ENCODE results near the gene CNGB1. TPM values are rescaled to one million over a fixed set of nuclear protein-coding genes. Genes with fewer than 3 reads are reported as not detected.

The CNGB1 gene
- total RNA-seq, 1 donor from 2014 or later = 0.91 TPM

DNA sequence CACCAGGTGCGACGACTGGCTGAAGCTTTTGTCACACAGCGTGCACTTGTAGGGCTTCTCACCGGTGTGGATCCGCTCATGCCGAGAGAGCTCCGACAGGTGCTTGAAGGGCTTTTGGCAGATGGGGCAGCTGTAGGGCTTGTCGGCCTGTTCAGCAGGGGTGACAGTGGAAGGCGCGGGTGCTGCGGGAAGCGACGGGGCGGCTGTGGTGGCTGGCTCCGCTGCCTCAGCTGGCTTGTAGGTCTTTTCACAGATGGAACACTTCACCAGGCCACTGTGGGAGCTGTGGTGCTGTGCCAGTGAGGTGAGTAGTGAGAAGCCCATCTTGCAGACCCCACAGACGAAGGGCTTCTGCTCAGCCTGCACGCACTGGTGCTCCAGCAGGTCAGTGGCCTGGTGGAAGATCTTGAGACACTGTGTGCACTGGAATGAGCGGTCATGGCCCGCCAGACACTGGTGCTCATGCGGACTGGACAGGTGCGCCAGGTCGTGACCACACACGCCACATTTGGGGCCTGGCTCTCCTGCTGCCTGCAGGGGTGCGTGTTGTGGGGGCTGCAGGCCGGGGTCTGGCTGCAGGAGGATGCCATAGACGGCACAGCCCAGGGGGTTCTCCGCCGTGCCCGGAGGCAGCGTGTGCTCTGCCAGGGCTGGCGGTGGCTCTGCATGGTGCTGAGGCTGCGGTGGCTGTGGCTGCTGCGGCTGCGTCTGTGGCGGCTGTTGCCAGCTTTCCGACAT is 26.8 kb upstream of the CNGB1 start:
- DNase-seq = peak; percentile 8
- Mint-ChIP-seq H3K4me1 (ENCODE audit: low read depth, unreplicated experiment) (peaks cover 12% of the 10 kb centered on the region), H3K4me3 (ENCODE audit: unreplicated experiment) (no peak overlapping the region), H3K36me3 (ENCODE audit: unreplicated experiment) (no peaks in the 10 kb centered on the region), H3K27me3 (ENCODE audit: unreplicated experiment) (peaks cover 8% of the 10 kb centered on the region), H3K27ac (ENCODE audit: unreplicated experiment) (no peak overlapping the region), H3K9me3 (ENCODE audit: unreplicated experiment) (peaks cover 15% of the 10 kb centered on the region)
- TF ChIP-seq, protein P1, sequence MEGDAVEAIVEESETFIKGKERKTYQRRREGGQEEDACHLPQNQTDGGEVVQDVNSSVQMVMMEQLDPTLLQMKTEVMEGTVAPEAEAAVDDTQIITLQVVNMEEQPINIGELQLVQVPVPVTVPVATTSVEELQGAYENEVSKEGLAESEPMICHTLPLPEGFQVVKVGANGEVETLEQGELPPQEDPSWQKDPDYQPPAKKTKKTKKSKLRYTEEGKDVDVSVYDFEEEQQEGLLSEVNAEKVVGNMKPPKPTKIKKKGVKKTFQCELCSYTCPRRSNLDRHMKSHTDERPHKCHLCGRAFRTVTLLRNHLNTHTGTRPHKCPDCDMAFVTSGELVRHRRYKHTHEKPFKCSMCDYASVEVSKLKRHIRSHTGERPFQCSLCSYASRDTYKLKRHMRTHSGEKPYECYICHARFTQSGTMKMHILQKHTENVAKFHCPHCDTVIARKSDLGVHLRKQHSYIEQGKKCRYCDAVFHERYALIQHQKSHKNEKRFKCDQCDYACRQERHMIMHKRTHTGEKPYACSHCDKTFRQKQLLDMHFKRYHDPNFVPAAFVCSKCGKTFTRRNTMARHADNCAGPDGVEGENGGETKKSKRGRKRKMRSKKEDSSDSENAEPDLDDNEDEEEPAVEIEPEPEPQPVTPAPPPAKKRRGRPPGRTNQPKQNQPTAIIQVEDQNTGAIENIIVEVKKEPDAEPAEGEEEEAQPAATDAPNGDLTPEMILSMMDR (IDR thresholded peaks at IDR 0.05; ENCODE audit: partially characterized antibody, unreplicated experiment) = no peak

DNA sequence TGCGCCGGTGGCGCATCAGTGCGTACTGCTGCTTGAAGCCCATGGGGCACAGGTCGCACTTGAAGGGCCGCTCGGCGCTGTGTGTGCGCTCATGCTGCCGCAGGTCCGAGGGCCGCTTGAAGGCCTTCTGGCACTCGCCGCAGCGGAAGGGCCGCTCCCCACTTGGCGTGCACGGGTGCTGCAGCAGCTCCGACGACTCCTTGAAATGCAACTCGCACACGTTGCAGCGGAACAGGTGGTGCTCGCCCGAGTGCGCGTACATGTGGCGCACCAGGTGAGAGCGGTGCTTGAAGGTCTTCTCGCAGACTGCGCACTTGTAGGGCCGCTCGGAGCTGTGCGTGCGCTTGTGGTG is 26.2 kb upstream of the CNGB1 start:
- peaks cover 10% of the 10 kb centered on the region for H3K4me1 Mint-ChIP-seq (ENCODE audit: low read depth, unreplicated experiment)
- H3K36me3 Mint-ChIP-seq (ENCODE audit: unreplicated experiment) = no peaks in the 10 kb centered on the region
- no peak overlapping the region for H3K27ac Mint-ChIP-seq (ENCODE audit: unreplicated experiment)
- DNase-seq = peak; percentile 10
- H3K27me3 Mint-ChIP-seq (ENCODE audit: unreplicated experiment) = peaks cover 8% of the 10 kb centered on the region
- TF ChIP-seq, protein P1 (IDR thresholded peaks at IDR 0.05; ENCODE audit: partially characterized antibody, unreplicated experiment) = no peak
- H3K4me3 Mint-ChIP-seq (ENCODE audit: unreplicated experiment) = no peak overlapping the region
- peaks cover 15% of the 10 kb centered on the region for H3K9me3 Mint-ChIP-seq (ENCODE audit: unreplicated experiment)

DNA sequence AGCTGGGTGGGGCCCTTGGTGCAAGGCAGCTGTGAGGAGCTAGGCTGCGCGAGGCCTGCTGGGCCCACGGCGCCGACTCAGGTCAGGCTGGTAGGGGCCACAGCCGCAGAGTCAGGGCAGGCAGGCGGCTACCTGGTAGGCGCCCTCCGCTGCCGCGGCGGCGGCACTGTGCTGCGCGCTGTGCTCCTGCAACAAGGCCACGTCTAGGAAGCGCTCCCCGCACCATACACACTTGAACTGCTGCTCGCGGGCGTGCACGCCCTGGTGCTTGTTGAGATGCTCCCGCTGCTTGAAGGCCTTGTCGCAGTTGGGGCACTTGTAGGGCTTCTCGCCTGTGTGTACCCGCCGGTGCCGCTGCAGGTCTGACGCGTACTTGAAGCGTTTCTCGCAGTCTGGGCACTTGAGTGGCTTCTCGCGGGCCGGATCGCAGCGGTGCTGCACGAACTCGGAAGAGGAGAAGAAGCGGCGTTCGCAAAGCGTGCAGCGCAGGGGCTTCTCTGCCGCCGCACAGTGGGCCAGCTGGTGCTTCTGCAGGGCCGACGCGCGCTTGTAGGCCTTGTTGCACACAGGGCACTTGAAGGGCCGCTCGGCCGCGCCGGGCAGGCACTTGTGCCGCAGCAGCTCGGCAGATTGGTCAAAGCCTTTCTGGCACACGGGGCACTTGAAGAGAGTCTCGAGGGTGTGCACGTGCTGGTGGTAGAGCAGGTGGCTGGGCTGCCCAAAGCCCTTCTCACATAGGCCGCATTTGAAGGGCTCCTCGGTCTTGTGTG is 25.7 kb upstream of the CNGB1 start:
- TF ChIP-seq, protein P1 (IDR thresholded peaks at IDR 0.05; ENCODE audit: partially characterized antibody, unreplicated experiment) = no peak
- Mint-ChIP-seq H3K4me3 (ENCODE audit: unreplicated experiment) (no peak overlapping the region), H3K27ac (ENCODE audit: unreplicated experiment) (no peak overlapping the region), H3K4me1 (ENCODE audit: low read depth, unreplicated experiment) (peaks cover 5% of the 10 kb centered on the region), H3K36me3 (ENCODE audit: unreplicated experiment) (no peaks in the 10 kb centered on the region), H3K27me3 (ENCODE audit: unreplicated experiment) (peaks cover 5% of the 10 kb centered on the region), H3K9me3 (ENCODE audit: unreplicated experiment) (peaks cover 10% of the 10 kb centered on the region)
- peak; percentile 10 for DNase-seq

DNA sequence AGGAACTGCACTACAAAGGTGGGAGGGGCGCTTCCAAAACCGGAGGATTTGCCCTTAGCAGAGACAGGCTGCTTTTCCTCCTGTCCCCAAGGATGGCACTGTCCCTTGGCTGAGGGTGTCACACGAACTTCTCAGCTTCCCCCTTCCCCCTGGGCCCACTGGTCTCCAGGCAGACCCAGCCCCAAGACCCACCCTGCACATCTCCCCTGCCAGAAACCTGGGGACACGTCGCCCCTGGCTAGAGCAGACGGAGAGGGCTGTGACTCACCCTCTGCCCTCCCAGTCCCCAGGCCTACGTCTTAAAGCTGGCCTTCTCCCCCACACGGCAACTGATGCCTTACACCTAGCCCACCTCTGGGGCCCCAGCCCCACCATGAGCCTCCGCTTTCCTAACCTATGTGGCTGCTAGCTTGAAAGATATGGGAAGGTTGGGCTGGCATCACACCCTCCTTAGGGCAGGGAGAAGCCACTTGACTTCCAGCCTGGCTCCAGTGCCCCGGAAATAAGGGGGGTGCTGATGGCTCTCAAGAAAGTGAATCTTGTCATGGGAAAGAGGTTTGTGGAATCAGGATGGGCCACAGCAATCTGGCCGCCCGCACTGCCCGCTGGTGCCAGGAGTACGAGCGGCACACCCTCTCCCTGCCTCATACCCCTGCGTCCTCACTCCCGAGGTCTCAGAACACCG is 24.9 kb upstream of the CNGB1 start:
- H3K27me3 Mint-ChIP-seq (ENCODE audit: unreplicated experiment) = peaks cover 5% of the 10 kb centered on the region
- peaks cover 8% of the 10 kb centered on the region for H3K4me1 Mint-ChIP-seq (ENCODE audit: low read depth, unreplicated experiment)
- TF ChIP-seq, protein P1 (IDR thresholded peaks at IDR 0.05; ENCODE audit: partially characterized antibody, unreplicated experiment) = no peak
- H3K36me3 Mint-ChIP-seq (ENCODE audit: unreplicated experiment) = no peaks in the 10 kb centered on the region
- H3K4me3 Mint-ChIP-seq (ENCODE audit: unreplicated experiment) = no peak overlapping the region
- H3K27ac Mint-ChIP-seq (ENCODE audit: unreplicated experiment) = no peak overlapping the region
- peak; percentile 9 for DNase-seq
- peaks cover 8% of the 10 kb centered on the region for H3K9me3 Mint-ChIP-seq (ENCODE audit: unreplicated experiment)

All from glutamatergic neuron (in vitro differentiated cells).